ENCODE results near the gene CRY2.
A peak's percentile ranks its signal among the peaks of the same experiment; 100 is the strongest.
"Not testable (repeated sequence)": the region's sequence is repeated elsewhere in the genome, so short reads cannot be mapped to it uniquely, and the experiment has no call there.

The CRY2 gene

GRCh38 chr11:45899448-45900174 is 52.3 kb downstream of the CRY2 start:
- Mint-ChIP-seq H3K27me3 (peaks cover 90% of the 10 kb centered on the region), H3K36me3 (no peaks in the 10 kb centered on the region), H3K4me1 (peaks cover 5% of the 10 kb centered on the region), H3K9me3 (no peaks in the 10 kb centered on the region), H3K4me3 (peak overlapping the region; percentile 35), H3K27ac (no peak overlapping the region)
- CTCF ChIA-PET: interaction anchor here (1.4 kb wide), 1 partner anchor 27 kb away, joined by 3 read pairs; no protein-coding TSS in a partner anchor
- peak; percentile 75 for DNase-seq

- H3K27ac Mint-ChIP-seq: not testable (repeated sequence)
These were observed 53.0 kb downstream of the CRY2 start for GRCh38 chr11:45900175-45900800.

GRCh38 chr11:45900916-45901617 is 53.8 kb downstream of the CRY2 start:
- H3K4me1 Mint-ChIP-seq: peaks cover 8% of the 10 kb centered on the region
- no peak overlapping the region for H3K27ac Mint-ChIP-seq
- CTCF ChIA-PET: interaction anchor here (1.0 kb wide), 1 partner anchor 415 kb away, joined by 3 read pairs; no protein-coding TSS in a partner anchor
- H3K36me3 Mint-ChIP-seq: no peaks in the 10 kb centered on the region
- no peak overlapping the region for H3K4me3 Mint-ChIP-seq
- DNase-seq: no peak
- peaks cover 81% of the 10 kb centered on the region for H3K27me3 Mint-ChIP-seq
- H3K9me3 Mint-ChIP-seq: no peaks in the 10 kb centered on the region

More at GRCh38 chr11:45900175-45900800, 53.0 kb downstream of the CRY2 start:
- Mint-ChIP-seq H3K27me3 (peaks cover 84% of the 10 kb centered on the region), H3K4me3 (peak overlapping the region; percentile 21)
- CTCF ChIA-PET, H3K36me3 Mint-ChIP-seq, DNase-seq, H3K9me3 Mint-ChIP-seq, H3K4me1 Mint-ChIP-seq: not testable (repeated sequence)

GRCh38 chr11:45901626-45902025 is 54.4 kb downstream of the CRY2 start:
- CTCF ChIA-PET: interaction anchor here (1.0 kb wide), 1 partner anchor 414 kb away, joined by 3 read pairs; no protein-coding TSS in a partner anchor
- no peak overlapping the region for H3K4me3 Mint-ChIP-seq
- no peak for DNase-seq
- peaks cover 75% of the 10 kb centered on the region for H3K27me3 Mint-ChIP-seq
- peaks cover 10% of the 10 kb centered on the region for H3K4me1 Mint-ChIP-seq
- H3K9me3 Mint-ChIP-seq: no peaks in the 10 kb centered on the region
- no peaks in the 10 kb centered on the region for H3K36me3 Mint-ChIP-seq
- H3K27ac Mint-ChIP-seq: no peak overlapping the region

- DNase-seq: no peak
- H3K27me3 Mint-ChIP-seq: peaks cover 64% of the 10 kb centered on the region
- no peaks in the 10 kb centered on the region for H3K36me3 Mint-ChIP-seq
- H3K4me1 Mint-ChIP-seq: peaks cover 10% of the 10 kb centered on the region
- H3K9me3 Mint-ChIP-seq: no peaks in the 10 kb centered on the region
- no peak overlapping the region for H3K4me3 Mint-ChIP-seq
- no peak overlapping the region for H3K27ac Mint-ChIP-seq
- CTCF ChIA-PET: no interaction called here
These were observed 55.4 kb downstream of the CRY2 start for GRCh38 chr11:45902452-45903380.

- H3K27me3 Mint-ChIP-seq: peaks cover 47% of the 10 kb centered on the region
- H3K9me3 Mint-ChIP-seq: no peaks in the 10 kb centered on the region
- DNase-seq: no peak
- no peak overlapping the region for H3K4me3 Mint-ChIP-seq
- peaks cover 8% of the 10 kb centered on the region for H3K4me1 Mint-ChIP-seq
- CTCF ChIA-PET: no interaction called here
- H3K27ac Mint-ChIP-seq: no peak overlapping the region
- no peaks in the 10 kb centered on the region for H3K36me3 Mint-ChIP-seq
These were observed 57.1 kb downstream of the CRY2 start for GRCh38 chr11:45904309-45904915.

- peaks cover 41% of the 10 kb centered on the region for H3K27me3 Mint-ChIP-seq
- no peaks in the 10 kb centered on the region for H3K9me3 Mint-ChIP-seq
- no peaks in the 10 kb centered on the region for H3K36me3 Mint-ChIP-seq
- no peak overlapping the region for H3K27ac Mint-ChIP-seq
- no peak overlapping the region for H3K4me3 Mint-ChIP-seq
- no peak for DNase-seq
- H3K4me1 Mint-ChIP-seq: peaks cover 8% of the 10 kb centered on the region
- CTCF ChIA-PET: no interaction called here
These were observed 57.8 kb downstream of the CRY2 start for GRCh38 chr11:45905095-45905494.

GRCh38 chr11:45905576-45905975 is 58.3 kb downstream of the CRY2 start:
- peaks cover 36% of the 10 kb centered on the region for H3K27me3 Mint-ChIP-seq
- H3K4me3 Mint-ChIP-seq, H3K36me3 Mint-ChIP-seq, CTCF ChIA-PET, H3K27ac Mint-ChIP-seq, H3K4me1 Mint-ChIP-seq, DNase-seq, H3K9me3 Mint-ChIP-seq: not testable (repeated sequence)

- CTCF ChIA-PET: no interaction called here
- no peaks in the 10 kb centered on the region for H3K36me3 Mint-ChIP-seq
- peaks cover 30% of the 10 kb centered on the region for H3K27me3 Mint-ChIP-seq
- no peaks in the 10 kb centered on the region for H3K9me3 Mint-ChIP-seq
- H3K4me1 Mint-ChIP-seq: peaks cover 5% of the 10 kb centered on the region
- no peak overlapping the region for H3K4me3 Mint-ChIP-seq
- no peak overlapping the region for H3K27ac Mint-ChIP-seq
- no peak for DNase-seq
These were observed 58.9 kb downstream of the CRY2 start for GRCh38 chr11:45906096-45906682.

GRCh38 chr11:45906965-45907611 is 59.8 kb downstream of the CRY2 start, which contains the start of gene FREY1:
TSS of gene FREY1 (minus strand) at chr11:45907271. CDS start at chr11:45907245, 26 bp downstream.
- CTCF ChIA-PET: no interaction called here
- no peak for DNase-seq
- no peak within 1 kb of the TSS for H3K4me3 Mint-ChIP-seq
- H3K36me3 Mint-ChIP-seq: no peaks in the 10 kb centered on the region
- peaks cover 21% of the 10 kb centered on the region for H3K27me3 Mint-ChIP-seq
- H3K9me3 Mint-ChIP-seq: no peaks in the 10 kb centered on the region
- H3K27ac Mint-ChIP-seq: no peak within 1 kb of the TSS
- H3K4me1 Mint-ChIP-seq: peaks cover 5% of the 10 kb centered on the region

- CTCF ChIA-PET: no interaction called here
- H3K4me3 Mint-ChIP-seq: no peak overlapping the region
- peaks cover 5% of the 10 kb centered on the region for H3K4me1 Mint-ChIP-seq
- H3K27ac Mint-ChIP-seq: no peak overlapping the region
- DNase-seq: no peak
- peaks cover 15% of the 10 kb centered on the region for H3K27me3 Mint-ChIP-seq
- H3K36me3 Mint-ChIP-seq: no peaks in the 10 kb centered on the region
- no peaks in the 10 kb centered on the region for H3K9me3 Mint-ChIP-seq
These were observed 60.7 kb downstream of the CRY2 start for GRCh38 chr11:45907911-45908370.

GRCh38 chr11:45909594-45910475 is 62.6 kb downstream of the CRY2 start:
- H3K4me1 Mint-ChIP-seq: peaks cover 7% of the 10 kb centered on the region
- H3K27me3 Mint-ChIP-seq: peaks cover 3% of the 10 kb centered on the region
- peaks cover 6% of the 10 kb centered on the region for H3K36me3 Mint-ChIP-seq
- no peak for DNase-seq
- H3K27ac Mint-ChIP-seq: no peak overlapping the region
- CTCF ChIA-PET: no interaction called here
- no peak overlapping the region for H3K4me3 Mint-ChIP-seq
- no peaks in the 10 kb centered on the region for H3K9me3 Mint-ChIP-seq
